A549 (cell line): ENCODE data around the gene DOCK9.

Experiments used
- CTCF ChIP-seq: fragments of >200 bp; sonication (Bioruptor Twin); formaldehyde crosslinking; IDR thresholded peaks from 3 replicates; pipeline ENCODE4 v1.5.1; 2016
- RFX5 ChIP-seq: fragments of 450-650 bp; IDR thresholded peaks from 2 replicates; pipeline ENCODE4 v1.7.1; 2014; ENCODE audit warnings: antibody characterized with exemption, mild to moderate bottlenecking, moderate library complexity

- TF ChIP-seq RFX5: no peak
- no peak for TF ChIP-seq CTCF
These were observed 151.7 kb downstream of the DOCK9 start for GRCh38 chr13:98826146-98826545.
